ENCODE data around the gene CENPF. TPM values are rescaled to one million over a fixed set of nuclear protein-coding genes. Genes with fewer than 3 reads are reported as not detected.

Gene CENPF
- total RNA-seq, 1 donor = 2.4 TPM

DNA sequence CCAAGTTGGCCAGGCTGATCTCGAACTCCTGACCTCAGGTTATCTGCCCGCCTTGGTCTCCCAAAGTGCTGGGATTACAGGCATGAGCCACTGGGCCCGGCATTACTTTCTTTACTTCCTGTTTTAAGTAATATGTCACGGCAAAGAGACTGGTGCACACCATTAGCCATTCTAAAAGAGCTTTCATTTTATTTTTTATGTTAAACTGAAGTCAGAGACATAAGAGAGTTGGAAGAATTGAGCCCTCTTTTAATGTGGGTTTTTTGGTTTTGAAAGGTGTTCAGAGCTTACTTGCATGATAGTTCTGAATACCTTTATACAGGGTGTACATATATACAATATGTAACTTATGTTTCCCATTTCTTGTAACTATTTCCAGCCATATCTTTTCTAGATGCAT, 14.3 kb downstream of the CENPF start:
- no peak for DNase-seq (ENCODE audit: low read depth in 2 of 3, low spot score in 2 of 3)

DNA sequence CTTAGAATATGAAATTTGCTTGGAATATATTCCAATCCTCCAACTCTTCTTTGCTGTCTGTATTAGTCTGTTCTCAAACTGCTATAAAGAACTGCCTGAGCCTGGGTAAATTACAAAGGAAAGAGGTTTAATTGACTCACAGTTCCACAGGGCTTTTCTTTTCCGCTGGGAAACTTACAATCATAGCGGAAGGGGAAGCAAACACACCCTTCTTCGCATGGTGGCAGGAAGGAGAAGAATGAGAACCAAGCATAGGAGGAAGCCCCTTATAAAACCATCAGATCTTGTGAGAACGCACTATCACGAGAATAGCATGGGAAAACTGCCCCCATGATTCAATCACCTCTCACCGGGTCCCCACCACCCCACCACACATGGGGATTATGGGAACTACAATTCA, 14.8 kb downstream of the CENPF start:
- no peak for DNase-seq (ENCODE audit: low read depth in 2 of 3, low spot score in 2 of 3)

DNA sequence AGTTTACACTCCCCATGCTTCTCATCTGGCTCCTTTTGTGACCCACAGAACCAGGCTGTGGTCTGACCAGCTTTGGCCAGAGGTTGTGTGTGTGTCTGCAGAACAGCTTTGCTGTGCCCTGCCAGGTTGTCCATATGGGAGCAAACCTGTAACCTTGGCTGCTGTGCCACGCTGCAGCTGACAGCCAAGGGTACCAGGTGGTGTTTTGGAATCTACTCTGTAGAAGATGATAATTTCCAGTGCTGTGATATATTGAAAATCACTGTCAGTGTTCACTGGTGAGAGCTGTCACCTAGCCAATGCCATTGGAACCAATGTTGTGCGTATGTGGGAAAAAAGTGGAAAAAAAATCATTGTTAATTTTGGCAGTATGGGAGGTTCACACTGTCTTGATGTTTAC, 18.2 kb downstream of the CENPF start:
- no peak for DNase-seq (ENCODE audit: low read depth in 2 of 3, low spot score in 2 of 3)

DNA sequence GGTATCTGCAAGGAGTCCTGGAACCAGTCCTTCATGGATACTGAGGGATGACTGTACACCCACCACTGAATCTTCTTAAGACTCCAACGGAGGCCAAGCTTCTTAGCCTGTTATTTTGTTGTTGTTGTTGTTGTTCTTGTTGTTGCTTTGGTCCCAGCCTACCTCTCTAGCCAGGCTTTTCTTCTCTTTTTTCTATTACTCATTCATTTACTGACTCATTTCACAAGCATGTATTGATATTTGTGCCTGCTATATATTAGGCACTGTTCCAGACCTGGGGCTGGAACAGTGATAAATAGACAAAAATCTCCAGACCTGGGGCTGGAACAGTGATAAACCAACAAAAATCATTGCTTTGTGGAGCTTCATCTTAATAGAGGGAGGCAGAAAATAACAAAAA, 20.4 kb downstream of the CENPF start:
- no peak for DNase-seq (ENCODE audit: low read depth in 2 of 3, low spot score in 2 of 3)

DNA sequence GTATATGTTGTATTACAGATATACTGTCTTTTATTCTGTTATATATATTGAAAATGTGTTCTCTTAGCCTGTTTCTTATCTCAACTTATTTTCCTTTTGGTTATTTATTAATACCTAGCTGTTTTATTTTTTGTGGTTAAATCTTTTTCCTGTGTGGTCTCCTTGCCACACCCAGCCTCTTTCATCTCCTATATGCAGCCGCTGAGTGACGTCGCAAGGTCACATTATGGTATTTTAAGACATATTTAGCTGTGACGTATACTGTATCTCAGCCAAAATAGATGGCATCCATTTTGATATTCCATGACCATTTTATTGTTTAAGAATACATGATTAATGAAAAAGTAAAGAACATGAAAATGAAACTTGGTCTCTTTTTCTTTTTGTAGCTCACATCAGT, 29.1 kb downstream of the CENPF start:
- peak in 1 of 3 donors; percentile 4 for DNase-seq (ENCODE audit: low read depth in 2 of 3, low spot score in 2 of 3)

DNA sequence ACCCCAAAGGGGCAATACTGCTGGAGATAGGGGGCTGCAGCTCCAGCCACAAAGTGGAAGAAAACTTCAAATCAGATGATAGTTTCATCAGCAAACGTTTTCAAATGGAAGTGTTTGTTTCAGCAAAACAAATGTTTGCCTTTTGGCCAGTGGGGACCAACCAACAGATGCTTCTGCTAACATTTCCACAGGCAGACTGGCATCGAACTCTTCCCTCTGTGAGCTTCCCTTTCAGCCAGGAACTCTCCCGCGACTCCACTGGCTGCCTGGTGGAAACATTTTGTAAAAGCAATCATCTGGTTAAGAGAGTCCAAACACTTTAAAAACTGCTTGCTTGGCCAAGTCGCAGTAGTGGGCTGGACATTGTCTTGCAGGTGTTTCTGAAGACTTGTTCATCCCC, 30.7 kb downstream of the CENPF start:
- DNase-seq (ENCODE audit: low read depth in 2 of 3, low spot score in 2 of 3) = no peak

DNA sequence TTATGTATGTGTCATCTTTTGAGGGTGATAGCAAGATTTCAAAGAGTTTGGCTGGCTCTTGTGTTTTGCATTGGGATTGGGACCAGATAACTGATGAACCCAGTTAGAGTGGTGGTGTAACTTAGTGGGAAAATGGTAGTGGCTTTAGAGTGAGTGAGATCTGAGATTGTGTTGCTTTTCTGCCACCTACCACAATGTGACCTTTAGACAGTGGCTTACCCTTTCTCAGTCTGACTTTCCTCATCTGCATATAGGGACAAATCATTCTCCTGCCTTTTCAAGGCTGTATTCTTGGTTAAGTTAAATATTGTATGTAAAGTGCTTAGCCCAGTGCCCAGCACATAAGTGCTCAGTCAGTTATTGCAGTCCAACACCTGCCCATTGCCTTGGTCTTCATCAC, 31.3 kb downstream of the CENPF start:
- DNase-seq (ENCODE audit: low read depth in 2 of 3, low spot score in 2 of 3) = no peak

DNA sequence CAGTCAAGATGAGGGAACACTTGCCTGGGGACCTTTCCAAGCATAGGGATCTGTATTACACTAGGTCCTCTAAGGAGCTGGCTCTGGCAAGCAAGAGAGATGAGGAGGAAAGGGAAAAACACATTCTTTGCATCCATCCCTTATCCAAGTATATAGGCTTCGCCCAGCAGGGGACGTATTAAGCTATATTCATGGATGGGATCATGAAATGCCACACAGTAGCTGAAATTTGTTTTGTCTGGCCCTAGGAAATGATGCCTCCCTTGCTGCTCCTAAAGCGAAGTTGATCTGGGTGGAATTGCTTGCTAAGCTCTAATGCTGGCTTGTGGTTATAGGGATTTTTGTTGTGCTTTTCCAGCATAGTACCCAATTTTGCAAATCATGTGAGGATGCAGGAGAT, 32.1 kb downstream of the CENPF start:
- DNase-seq (ENCODE audit: low read depth in 2 of 3, low spot score in 2 of 3) = no peak

DNA sequence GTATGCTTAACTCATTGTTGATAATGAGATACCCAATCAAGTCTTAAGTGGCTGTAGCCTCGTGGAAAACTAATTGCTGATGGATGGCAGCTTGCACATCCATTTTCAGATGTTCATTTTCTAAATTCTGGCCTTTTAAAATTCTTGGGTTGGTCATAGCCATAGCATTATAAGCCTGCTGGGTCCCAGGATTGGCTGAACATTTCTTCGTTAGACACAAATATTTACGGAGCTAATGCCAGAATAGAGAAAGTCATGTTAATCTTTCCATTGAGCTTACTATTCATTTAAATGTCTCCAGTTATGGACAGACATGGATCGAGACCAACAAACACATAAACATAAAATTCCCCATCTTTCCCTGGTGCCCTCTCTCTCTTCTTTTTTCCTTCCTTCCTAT, 32.5 kb downstream of the CENPF start:
- DNase-seq (ENCODE audit: low read depth in 2 of 3, low spot score in 2 of 3) = no peak

DNA sequence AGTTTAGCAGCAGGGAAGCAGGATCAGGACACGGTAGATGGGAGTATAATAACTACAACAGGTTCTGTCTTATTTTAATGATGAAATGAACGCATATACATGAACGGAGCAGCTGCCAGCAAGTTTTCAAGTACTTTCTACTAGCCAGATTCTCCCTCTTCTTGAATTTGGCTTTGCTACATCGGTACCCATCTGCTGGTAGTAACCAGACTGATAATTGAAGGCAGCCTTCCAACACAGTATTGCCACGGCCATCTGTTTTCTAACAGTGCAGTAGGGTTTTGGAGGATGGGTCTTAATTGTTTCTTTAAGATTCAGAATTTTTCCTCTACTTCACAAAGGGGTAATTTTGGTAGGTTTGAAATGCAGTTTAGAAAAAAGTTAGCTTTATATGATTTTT, 33.4 kb downstream of the CENPF start:
- DNase-seq (ENCODE audit: low read depth in 2 of 3, low spot score in 2 of 3) = no peak

DNA sequence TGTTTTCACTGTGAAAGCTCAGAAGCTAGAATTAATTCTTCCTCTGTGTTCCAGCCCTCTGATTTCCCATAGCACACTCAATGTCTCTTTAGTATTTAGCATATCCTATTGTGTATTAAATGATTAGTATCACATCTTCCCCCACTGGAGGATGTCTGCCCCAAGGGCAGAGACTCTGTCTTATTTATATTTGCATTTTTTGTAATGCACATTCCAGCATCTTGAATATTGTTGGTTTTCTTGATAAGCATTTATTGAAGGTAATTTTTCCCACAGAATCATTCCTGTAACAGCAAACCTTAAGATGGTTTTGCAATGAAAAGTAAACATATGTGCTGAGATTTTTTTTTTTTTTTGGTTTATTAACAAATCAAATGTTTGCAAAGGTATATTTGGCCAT, 34.1 kb downstream of the CENPF start:
- DNase-seq (ENCODE audit: low read depth in 2 of 3, low spot score in 2 of 3) = no peak

DNA sequence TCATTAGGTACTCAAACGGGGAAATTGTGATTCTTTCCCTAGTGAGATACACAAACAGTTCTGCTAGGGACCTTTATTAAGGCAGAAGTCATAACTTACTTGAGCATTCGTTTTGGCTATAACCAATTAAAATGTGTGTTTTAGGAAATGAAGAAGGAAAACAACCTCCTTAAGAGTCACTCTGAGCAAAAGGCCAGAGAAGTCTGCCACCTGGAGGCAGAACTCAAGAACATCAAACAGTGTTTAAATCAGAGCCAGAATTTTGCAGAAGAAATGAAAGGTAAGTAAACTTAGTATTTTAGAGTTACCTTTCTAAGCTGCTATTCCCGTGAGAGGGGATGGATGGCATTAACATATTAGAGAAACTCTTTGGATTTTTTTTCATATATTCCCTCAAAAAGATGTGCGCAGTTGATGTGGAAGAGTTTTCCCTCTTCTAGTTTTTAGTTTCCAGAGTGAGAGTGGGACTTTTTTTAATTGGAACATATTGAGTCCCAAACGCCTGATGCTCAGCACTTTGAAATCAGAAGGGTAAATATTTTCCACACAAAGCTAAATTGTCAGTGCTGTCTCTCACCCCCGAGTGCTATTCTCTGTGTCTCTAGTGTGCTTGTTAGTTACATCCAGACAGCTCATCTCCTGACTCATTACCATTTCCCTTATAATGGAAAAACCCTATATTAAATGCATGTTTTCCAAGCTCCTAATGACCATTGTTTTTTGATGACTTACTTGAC, 34.9 kb downstream of the CENPF start:
- peak in 2 of 3 donors; percentile 30 to 61 for DNase-seq (ENCODE audit: low read depth in 2 of 3, low spot score in 2 of 3)

DNA sequence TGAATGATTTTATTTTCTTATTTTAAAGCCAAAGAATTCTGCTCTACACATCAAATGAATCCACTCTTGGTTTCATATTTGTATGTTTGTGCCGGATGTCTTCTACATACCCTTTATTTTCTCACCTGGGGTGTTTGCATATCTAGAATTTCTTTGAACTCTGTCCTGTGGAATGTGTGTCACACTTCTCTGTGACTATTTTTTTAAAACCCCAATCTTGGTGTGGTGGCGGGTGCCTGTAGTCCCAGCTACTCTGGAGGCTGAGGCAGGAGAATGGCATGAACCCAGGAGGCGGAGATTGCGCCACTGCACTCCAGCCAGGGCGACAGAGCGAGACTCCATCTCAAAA, 35.4 kb downstream of the CENPF start:
- no peak for DNase-seq (ENCODE audit: low read depth in 2 of 3, low spot score in 2 of 3)

DNA sequence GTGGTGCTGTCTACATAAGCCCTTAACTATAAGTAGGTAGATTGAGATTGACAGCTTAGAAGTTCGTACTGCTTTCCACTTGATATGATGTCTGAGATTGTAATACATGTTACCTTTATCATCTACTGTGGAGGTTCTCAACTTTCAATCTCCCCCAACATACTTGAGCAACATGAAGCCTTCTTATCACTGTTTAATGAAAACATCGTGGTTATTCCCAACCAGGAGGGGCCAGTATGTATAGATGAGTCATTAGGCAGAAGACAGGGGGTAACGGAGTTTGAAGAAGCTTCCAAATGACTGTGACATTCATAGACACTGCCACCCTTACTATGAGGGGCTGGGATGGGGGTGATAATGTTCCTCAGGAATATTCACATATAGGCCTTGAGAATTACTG, 36.0 kb downstream of the CENPF start:
- no peak for DNase-seq (ENCODE audit: low read depth in 2 of 3, low spot score in 2 of 3)

DNA sequence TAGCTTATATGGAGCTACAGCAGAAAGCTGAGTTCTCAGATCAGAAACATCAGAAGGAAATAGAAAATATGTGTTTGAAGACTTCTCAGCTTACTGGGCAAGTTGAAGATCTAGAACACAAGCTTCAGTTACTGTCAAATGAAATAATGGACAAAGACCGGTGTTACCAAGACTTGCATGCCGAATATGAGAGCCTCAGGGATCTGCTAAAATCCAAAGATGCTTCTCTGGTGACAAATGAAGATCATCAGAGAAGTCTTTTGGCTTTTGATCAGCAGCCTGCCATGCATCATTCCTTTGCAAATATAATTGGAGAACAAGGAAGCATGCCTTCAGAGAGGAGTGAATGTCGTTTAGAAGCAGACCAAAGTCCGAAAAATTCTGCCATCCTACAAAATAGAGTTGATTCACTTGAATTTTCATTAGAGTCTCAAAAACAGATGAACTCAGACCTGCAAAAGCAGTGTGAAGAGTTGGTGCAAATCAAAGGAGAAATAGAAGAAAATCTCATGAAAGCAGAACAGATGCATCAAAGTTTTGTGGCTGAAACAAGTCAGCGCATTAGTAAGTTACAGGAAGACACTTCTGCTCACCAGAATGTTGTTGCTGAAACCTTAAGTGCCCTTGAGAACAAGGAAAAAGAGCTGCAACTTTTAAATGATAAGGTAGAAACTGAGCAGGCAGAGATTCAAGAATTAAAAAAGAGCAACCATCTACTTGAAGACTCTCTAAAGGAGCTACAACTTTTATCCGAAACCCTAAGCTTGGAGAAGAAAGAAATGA, 37.6 kb downstream of the CENPF start:
- no peak for DNase-seq (ENCODE audit: low read depth in 2 of 3, low spot score in 2 of 3)

DNA sequence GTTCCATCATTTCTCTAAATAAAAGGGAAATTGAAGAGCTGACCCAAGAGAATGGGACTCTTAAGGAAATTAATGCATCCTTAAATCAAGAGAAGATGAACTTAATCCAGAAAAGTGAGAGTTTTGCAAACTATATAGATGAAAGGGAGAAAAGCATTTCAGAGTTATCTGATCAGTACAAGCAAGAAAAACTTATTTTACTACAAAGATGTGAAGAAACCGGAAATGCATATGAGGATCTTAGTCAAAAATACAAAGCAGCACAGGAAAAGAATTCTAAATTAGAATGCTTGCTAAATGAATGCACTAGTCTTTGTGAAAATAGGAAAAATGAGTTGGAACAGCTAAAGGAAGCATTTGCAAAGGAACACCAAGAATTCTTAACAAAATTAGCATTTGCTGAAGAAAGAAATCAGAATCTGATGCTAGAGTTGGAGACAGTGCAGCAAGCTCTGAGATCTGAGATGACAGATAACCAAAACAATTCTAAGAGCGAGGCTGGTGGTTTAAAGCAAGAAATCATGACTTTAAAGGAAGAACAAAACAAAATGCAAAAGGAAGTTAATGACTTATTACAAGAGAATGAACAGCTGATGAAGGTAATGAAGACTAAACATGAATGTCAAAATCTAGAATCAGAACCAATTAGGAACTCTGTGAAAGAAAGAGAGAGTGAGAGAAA, 38.4 kb downstream of the CENPF start:
- no peak for DNase-seq (ENCODE audit: low read depth in 2 of 3, low spot score in 2 of 3)

DNA sequence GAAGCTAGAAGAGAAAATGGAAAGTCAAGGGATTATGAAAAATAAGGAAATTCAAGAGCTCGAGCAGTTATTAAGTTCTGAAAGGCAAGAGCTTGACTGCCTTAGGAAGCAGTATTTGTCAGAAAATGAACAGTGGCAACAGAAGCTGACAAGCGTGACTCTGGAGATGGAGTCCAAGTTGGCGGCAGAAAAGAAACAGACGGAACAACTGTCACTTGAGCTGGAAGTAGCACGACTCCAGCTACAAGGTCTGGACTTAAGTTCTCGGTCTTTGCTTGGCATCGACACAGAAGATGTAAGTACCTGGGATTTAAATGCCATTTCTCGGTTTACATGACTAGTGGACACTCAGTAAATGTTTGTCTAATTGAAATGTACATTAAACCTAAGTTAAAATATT, 40.0 kb downstream of the CENPF start:
- no peak for DNase-seq (ENCODE audit: low read depth in 2 of 3, low spot score in 2 of 3)

DNA sequence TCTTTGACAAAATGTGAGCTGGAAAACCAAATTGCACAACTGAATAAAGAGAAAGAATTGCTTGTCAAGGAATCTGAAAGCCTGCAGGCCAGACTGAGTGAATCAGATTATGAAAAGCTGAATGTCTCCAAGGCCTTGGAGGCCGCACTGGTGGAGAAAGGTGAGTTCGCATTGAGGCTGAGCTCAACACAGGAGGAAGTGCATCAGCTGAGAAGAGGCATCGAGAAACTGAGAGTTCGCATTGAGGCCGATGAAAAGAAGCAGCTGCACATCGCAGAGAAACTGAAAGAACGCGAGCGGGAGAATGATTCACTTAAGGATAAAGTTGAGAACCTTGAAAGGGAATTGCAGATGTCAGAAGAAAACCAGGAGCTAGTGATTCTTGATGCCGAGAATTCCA, 42.7 kb downstream of the CENPF start:
- no peak for DNase-seq (ENCODE audit: low read depth in 2 of 3, low spot score in 2 of 3)

DNA sequence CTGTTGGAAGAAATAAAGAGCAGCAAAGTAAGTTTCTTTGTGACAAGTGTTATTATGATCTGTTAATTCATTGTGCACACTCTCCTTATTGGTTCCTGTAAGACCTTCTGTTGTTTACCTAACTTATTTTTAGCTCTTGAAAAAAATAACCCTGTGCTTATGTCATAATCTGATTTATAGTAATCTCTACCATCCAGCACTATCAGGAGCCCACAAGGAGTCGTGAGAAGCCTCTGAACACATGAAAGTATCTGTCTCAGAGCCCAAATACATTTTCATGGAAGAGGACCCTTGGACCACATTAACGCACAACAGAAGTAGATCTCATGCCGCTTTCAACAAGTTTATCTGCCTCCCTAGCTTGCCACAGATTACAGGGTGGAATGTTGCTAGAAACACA, 45.8 kb downstream of the CENPF start:
- DNase-seq (ENCODE audit: low read depth in 2 of 3, low spot score in 2 of 3) = no peak

DNA sequence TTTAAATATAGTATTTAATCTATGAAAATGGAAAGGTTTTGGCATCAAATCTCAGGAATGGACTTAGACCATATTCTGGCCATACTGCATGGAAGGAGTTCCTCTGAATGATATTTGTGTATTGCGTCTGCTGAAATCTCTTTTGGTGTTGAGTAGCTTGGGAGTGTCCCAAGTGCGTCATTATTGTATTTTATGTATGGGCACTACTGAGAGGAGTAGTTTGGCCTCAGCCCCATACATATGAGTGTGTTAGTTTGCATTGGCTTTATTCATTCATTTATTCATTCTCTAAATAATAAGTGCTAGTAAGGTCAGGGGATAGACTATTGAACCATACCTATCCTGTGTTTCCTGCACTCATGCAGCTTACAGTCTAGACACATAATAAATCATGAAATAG, 46.6 kb downstream of the CENPF start:
- no peak for DNase-seq (ENCODE audit: low read depth in 2 of 3, low spot score in 2 of 3)

DNA sequence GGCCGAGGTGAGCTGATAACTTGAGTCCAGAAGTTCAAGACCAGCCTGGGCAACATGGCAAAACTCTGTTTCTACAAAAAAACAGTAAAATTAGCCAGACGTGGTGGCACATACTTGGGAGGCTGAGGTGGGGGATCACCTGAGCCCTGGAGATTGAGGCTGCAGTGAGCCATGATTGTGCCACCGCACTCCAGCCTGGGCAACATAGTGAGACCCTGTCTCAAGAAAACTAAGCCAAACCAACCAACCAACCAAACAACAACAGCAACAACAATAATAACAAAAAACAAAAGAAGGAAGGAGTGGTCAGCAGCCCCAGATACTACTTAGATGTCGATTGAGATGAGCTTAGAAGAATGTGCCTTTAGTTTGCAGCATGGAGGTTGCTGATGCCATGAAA, 47.7 kb downstream of the CENPF start:
- no peak for DNase-seq (ENCODE audit: low read depth in 2 of 3, low spot score in 2 of 3)

DNA sequence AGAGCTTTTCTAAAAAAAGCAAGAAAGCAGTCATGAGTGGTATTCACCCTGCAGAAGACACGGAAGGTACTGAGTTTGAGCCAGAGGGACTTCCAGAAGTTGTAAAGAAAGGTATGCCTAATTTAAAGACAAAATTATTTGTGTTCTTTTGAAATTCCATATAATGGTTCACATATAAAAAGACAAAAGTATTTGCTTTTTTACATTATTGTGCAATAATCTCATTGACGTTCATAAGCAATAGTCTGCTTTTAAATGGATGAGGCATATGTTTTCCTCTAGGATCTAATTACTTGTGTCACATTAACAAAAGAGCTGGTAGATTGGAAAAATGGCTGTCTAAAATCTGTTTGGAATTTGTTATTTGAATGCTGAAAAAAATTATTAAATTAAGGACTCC, 54.3 kb downstream of the CENPF start:
- DNase-seq (ENCODE audit: low read depth in 2 of 3, low spot score in 2 of 3) = no peak

Measured in hematopoietic multipotent progenitor cell (in vitro differentiated cells).